ENCODE measurements around the gene TNNT2. TPM values are rescaled to one million over a fixed set of nuclear protein-coding genes. Genes with fewer than 3 reads are reported as not detected.

The TNNT2 gene
- total RNA-seq, 1 experiment from 2014 or later: 6.4 TPM

GRCh38 chr1:201321826-201322390 lies 55.6 kb downstream of the TNNT2 start:
- intact Hi-C loops (cut with micrococcal nuclease; ENCODE audit: unreplicated experiment): no loop called here
- no peak overlapping the region for H3K4me2 ChIP-seq
- ChIA-PET CTCF (no interaction called here), POLR2A (ENCODE audit: unreplicated experiment) (interaction anchor here (0.5 to 0.7 kb wide), 2 partner anchors 20 to 26 kb away, joined by 3 read pairs; no protein-coding TSS in a partner anchor)
- peaks cover 12% of the 10 kb centered on the region; the same call in 1 of the 2 replicates for H3K27me3 ChIP-seq (ENCODE audit: insufficient read depth, low read depth)
- no peaks in the 10 kb centered on the region for H3K9me2 ChIP-seq (ENCODE audit: insufficient read depth)
- no peaks in the 10 kb centered on the region for H3K36me3 ChIP-seq (ENCODE audit: low read depth)
- no peaks in the 10 kb centered on the region for H4K20me1 ChIP-seq (ENCODE audit: insufficient read depth)
- no peak overlapping the region for H3K27ac ChIP-seq
- H3K79me2 ChIP-seq (ENCODE audit: low read depth): no peaks in the 10 kb centered on the region
- no peak for TF ChIP-seq CTCF (conservative IDR thresholded peaks at IDR 0.05)
- TF ChIP-seq EZH2 (IDR thresholded peaks at IDR 0.05; ENCODE audit: low read depth): no peak
- no peaks in the 10 kb centered on the region for H3K4me1 ChIP-seq (replicated peaks; ENCODE audit: insufficient read depth)
- H3F3A ChIP-seq (ENCODE audit: insufficient read depth, low read depth): no peaks in the 10 kb centered on the region
- BruUV-seq (replicated peaks): no TSS peak
- H2AFZ ChIP-seq: no peak overlapping the region
- no peak for DNase-seq
- no peaks in the 10 kb centered on the region for H3K9me3 ChIP-seq (ENCODE audit: insufficient read depth, low read depth)
- no peak overlapping the region for H3K4me3 ChIP-seq

- Histone ChIP-seq H3F3A (ENCODE audit: insufficient read depth, low read depth) (no peaks in the 10 kb centered on the region), H3K9me3 (ENCODE audit: insufficient read depth, low read depth) (no peaks in the 10 kb centered on the region), H3K4me3 (no peak overlapping the region), H3K4me2 (no peak overlapping the region), H3K9me2 (ENCODE audit: insufficient read depth) (no peaks in the 10 kb centered on the region), H3K4me1 (replicated peaks; ENCODE audit: insufficient read depth) (no peaks in the 10 kb centered on the region), H4K20me1 (ENCODE audit: insufficient read depth) (no peaks in the 10 kb centered on the region), H3K79me2 (ENCODE audit: low read depth) (no peaks in the 10 kb centered on the region), H3K36me3 (ENCODE audit: low read depth) (no peaks in the 10 kb centered on the region), H2AFZ (no peak overlapping the region), H3K27me3 (ENCODE audit: insufficient read depth, low read depth) (peaks cover 12% of the 10 kb centered on the region; the same call in 1 of the 2 replicates), H3K27ac (no peak overlapping the region)
- ChIA-PET POLR2A (ENCODE audit: unreplicated experiment) (no interaction called here), CTCF (no interaction called here)
- intact Hi-C loops (cut with micrococcal nuclease; ENCODE audit: unreplicated experiment): no loop called here
- TF ChIP-seq CTCF (conservative IDR thresholded peaks at IDR 0.05) (no peak), EZH2 (IDR thresholded peaks at IDR 0.05; ENCODE audit: low read depth) (no peak)
- no peak for DNase-seq
- BruUV-seq (replicated peaks): no TSS peak
Measured at GRCh38 chr1:201320168-201320788, 57.2 kb downstream of the TNNT2 start.

- H3K4me3 ChIP-seq: no peak overlapping the region
- H3K9me2 ChIP-seq (ENCODE audit: insufficient read depth): no peaks in the 10 kb centered on the region
- BruUV-seq (replicated peaks): no TSS peak
- no peak overlapping the region for H3K4me2 ChIP-seq
- no peaks in the 10 kb centered on the region for H3K36me3 ChIP-seq (ENCODE audit: low read depth)
- ChIA-PET POLR2A (ENCODE audit: unreplicated experiment) (no interaction called here), CTCF (no interaction called here)
- no peak for DNase-seq
- TF ChIP-seq CTCF (conservative IDR thresholded peaks at IDR 0.05) (no peak), EZH2 (IDR thresholded peaks at IDR 0.05; ENCODE audit: low read depth) (no peak)
- intact Hi-C loops (cut with micrococcal nuclease; ENCODE audit: unreplicated experiment): no loop called here
- H4K20me1 ChIP-seq (ENCODE audit: insufficient read depth): no peaks in the 10 kb centered on the region
- H3K27me3 ChIP-seq (ENCODE audit: insufficient read depth, low read depth): peaks cover 12% of the 10 kb centered on the region; the same call in 1 of the 2 replicates
- H3K9me3 ChIP-seq (ENCODE audit: insufficient read depth, low read depth): no peaks in the 10 kb centered on the region
- H3K4me1 ChIP-seq (replicated peaks; ENCODE audit: insufficient read depth): no peaks in the 10 kb centered on the region
- H3F3A ChIP-seq (ENCODE audit: insufficient read depth, low read depth): no peaks in the 10 kb centered on the region
- no peak overlapping the region for H2AFZ ChIP-seq
- H3K27ac ChIP-seq: no peak overlapping the region
- no peaks in the 10 kb centered on the region for H3K79me2 ChIP-seq (ENCODE audit: low read depth)
Measured at GRCh38 chr1:201319631-201320030, 57.8 kb downstream of the TNNT2 start.

All from PC-9 (cell line).